GM12865 (cell line): ENCODE data around the gene HOXB3.

Experiments
- DNase-seq: peaks from one replicate; pipeline ENCODE4 v3.0.0; 2010; ENCODE audit warnings: low read depth
- H3K4me3 ChIP-seq: 2 replicates; pipeline ENCODE4 v1.5.1; 2011; ENCODE audit warnings: mild to moderate bottlenecking, low read depth, low read length, control low read depth
- CTCF ChIP-seq: IDR thresholded peaks from 2 replicates; pipeline ENCODE4 v1.5.1; 2011; ENCODE audit warnings: low read length, control low read depth, low read depth, inconsistent platforms; ENCODE audit not compliant: insufficient read depth; ENCODE audit errors: missing control alignments

HOXB3 gene

GRCh38 chr17:48600244-48601098 lies 10.4 kb upstream of the HOXB3 start:
- no peak for DNase-seq
- no peak overlapping the region for H3K4me3 ChIP-seq
- TF ChIP-seq CTCF: no peak

GRCh38 chr17:48599354-48599753 lies 9.3 kb upstream of the HOXB3 start:
- TF ChIP-seq CTCF: no peak
- H3K4me3 ChIP-seq: no peak overlapping the region
- no peak for DNase-seq

DNA sequence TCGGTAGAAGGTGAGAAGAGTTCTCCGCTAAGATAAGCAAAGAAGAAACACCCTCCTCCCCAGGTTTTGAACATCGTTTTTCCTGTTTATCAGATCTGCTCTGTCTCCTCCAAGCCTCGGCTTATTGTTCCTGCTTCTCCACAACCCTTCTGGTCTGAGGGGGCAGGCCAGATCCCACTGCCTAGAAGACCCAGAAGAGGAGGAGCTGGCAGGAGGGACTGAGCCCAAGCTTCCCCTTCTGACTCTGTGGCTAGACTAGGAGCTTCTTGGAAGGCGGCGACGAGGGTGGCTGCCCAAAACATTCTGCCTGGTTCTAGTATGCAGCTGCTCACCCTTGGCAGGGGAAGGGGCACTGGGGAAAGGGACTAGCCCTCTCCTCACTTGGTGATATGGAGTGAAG lies 8.7 kb upstream of the HOXB3 start:
- no peak for DNase-seq
- no peak overlapping the region for H3K4me3 ChIP-seq
- no peak for TF ChIP-seq CTCF

GRCh38 chr17:48597778-48598631 lies 8.0 kb upstream of the HOXB3 start:
- H3K4me3 ChIP-seq: no peak overlapping the region
- TF ChIP-seq CTCF: no peak
- DNase-seq: peak; percentile 34

DNA sequence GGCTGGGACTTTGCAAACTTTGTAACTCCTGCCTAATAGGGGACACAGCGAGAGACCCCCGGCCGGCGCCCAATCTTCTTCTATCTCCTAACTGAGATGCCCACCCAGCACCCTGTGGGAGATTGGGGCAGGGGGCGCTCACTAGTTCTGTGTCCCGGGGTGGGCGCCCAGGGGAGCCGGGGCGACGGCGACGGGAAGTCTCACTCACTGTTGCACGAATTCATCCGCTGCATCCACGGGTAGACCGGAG lies 7.4 kb upstream of the HOXB3 start:
- DNase-seq: no peak
- TF ChIP-seq CTCF: no peak
- no peak overlapping the region for H3K4me3 ChIP-seq

- no peak for TF ChIP-seq CTCF
- H3K4me3 ChIP-seq: no peak overlapping the region
- no peak for DNase-seq
Observed at GRCh38 chr17:48596735-48597527, 6.9 kb upstream of the HOXB3 start.
